ENCODE results near the gene LAMTOR4.

The LAMTOR4 gene

GRCh38 chr7:100158229-100159098 is 9.7 kb downstream of the LAMTOR4 start, which contains the start of gene TRAPPC14:
TRAPPC14 (minus strand) TSS chr7:100158723; CDS start chr7:100158499, 224 bp downstream.
- Histone ChIP-seq H3K9ac (peak within 1 kb of the TSS; percentile 80), H3K4me2 (ENCODE audit: low read length) (peak within 1 kb of the TSS; percentile 75), H3K4me3 (ENCODE audit: low read depth, low read length) (peak within 1 kb of the TSS; percentile 87), H2AFZ (peak within 1 kb of the TSS; percentile 96), H3K36me3 (ENCODE audit: control insufficient read depth, insufficient read depth, low read length) (no peaks in the 10 kb centered on the region), H3K4me1 (peaks cover 7% of the 10 kb centered on the region), H3K79me2 (no peaks in the 10 kb centered on the region), H3K9me3 (ENCODE audit: control insufficient read depth, low read length) (no peaks in the 10 kb centered on the region), H3K27me3 (ENCODE audit: control insufficient read depth, insufficient read depth, low read length) (no peaks in the 10 kb centered on the region), H3K27ac (peak within 1 kb of the TSS; percentile 91)
- TF ChIP-seq CTCF (IDR thresholded peaks at IDR 0.05), result no peak

GRCh38 chr7:100159099-100159623 is 10.4 kb downstream of the LAMTOR4 start:
- Histone ChIP-seq H3K27me3 (ENCODE audit: control insufficient read depth, insufficient read depth, low read length) (no peaks in the 10 kb centered on the region), H3K4me1 (peaks cover 7% of the 10 kb centered on the region), H3K9ac (no peak overlapping the region), H3K4me3 (ENCODE audit: low read depth, low read length) (peak overlapping the region; percentile 87), H3K4me2 (ENCODE audit: low read length) (peak overlapping the region; percentile 75), H3K36me3 (ENCODE audit: control insufficient read depth, insufficient read depth, low read length) (no peaks in the 10 kb centered on the region), H2AFZ (peak overlapping the region; percentile 96), H3K79me2 (no peaks in the 10 kb centered on the region), H3K27ac (peak overlapping the region; percentile 91), H3K9me3 (ENCODE audit: control insufficient read depth, low read length) (no peaks in the 10 kb centered on the region)
- TF ChIP-seq CTCF (IDR thresholded peaks at IDR 0.05), result no peak

- no peaks in the 10 kb centered on the region for H3K27me3 ChIP-seq (ENCODE audit: control insufficient read depth, insufficient read depth, low read length)
- H2AFZ ChIP-seq, result no peak overlapping the region
- H3K27ac ChIP-seq, result no peak overlapping the region
- no peak overlapping the region for H3K9ac ChIP-seq
- H3K79me2 ChIP-seq, result no peaks in the 10 kb centered on the region
- TF ChIP-seq CTCF (IDR thresholded peaks at IDR 0.05), result no peak
- peaks cover 7% of the 10 kb centered on the region for H3K4me1 ChIP-seq
- no peaks in the 10 kb centered on the region for H3K9me3 ChIP-seq (ENCODE audit: control insufficient read depth, low read length)
- H3K4me2 ChIP-seq (ENCODE audit: low read length), result no peak overlapping the region
- H3K4me3 ChIP-seq (ENCODE audit: low read depth, low read length), result no peak overlapping the region
- H3K36me3 ChIP-seq (ENCODE audit: control insufficient read depth, insufficient read depth, low read length), result no peaks in the 10 kb centered on the region
These were observed 11.3 kb downstream of the LAMTOR4 start for GRCh38 chr7:100160067-100160466.

- H3K79me2 ChIP-seq, result no peaks in the 10 kb centered on the region
- no peak for TF ChIP-seq CTCF (IDR thresholded peaks at IDR 0.05)
- no peak overlapping the region for H3K4me2 ChIP-seq (ENCODE audit: low read length)
- no peak overlapping the region for H2AFZ ChIP-seq
- no peak overlapping the region for H3K9ac ChIP-seq
- no peaks in the 10 kb centered on the region for H3K27me3 ChIP-seq (ENCODE audit: control insufficient read depth, insufficient read depth, low read length)
- H3K36me3 ChIP-seq (ENCODE audit: control insufficient read depth, insufficient read depth, low read length), result no peaks in the 10 kb centered on the region
- H3K4me1 ChIP-seq, result peaks cover 6% of the 10 kb centered on the region
- H3K9me3 ChIP-seq (ENCODE audit: control insufficient read depth, low read length), result no peaks in the 10 kb centered on the region
- H3K4me3 ChIP-seq (ENCODE audit: low read depth, low read length), result no peak overlapping the region
- no peak overlapping the region for H3K27ac ChIP-seq
These were observed 14.4 kb downstream of the LAMTOR4 start for GRCh38 chr7:100163006-100163531.
